Activated CD8-positive, alpha-beta memory T cell treated with anti-CD3 and anti-CD28 coated beads, Interleukin-2, amount 50 U/mL, for 24 hours (primary cell): ENCODE results near the gene CWF19L1.
"Not testable (repeated sequence)": the region's sequence is repeated elsewhere in the genome, so short reads cannot be mapped to it uniquely, and the experiment has no call there.

Experiments used
- DNase-seq: peaks from one replicate; pipeline ENCODE4 v3.0.0-alpha.2; 2020; ENCODE audit errors: extremely low read depth

The CWF19L1 gene

DNA sequence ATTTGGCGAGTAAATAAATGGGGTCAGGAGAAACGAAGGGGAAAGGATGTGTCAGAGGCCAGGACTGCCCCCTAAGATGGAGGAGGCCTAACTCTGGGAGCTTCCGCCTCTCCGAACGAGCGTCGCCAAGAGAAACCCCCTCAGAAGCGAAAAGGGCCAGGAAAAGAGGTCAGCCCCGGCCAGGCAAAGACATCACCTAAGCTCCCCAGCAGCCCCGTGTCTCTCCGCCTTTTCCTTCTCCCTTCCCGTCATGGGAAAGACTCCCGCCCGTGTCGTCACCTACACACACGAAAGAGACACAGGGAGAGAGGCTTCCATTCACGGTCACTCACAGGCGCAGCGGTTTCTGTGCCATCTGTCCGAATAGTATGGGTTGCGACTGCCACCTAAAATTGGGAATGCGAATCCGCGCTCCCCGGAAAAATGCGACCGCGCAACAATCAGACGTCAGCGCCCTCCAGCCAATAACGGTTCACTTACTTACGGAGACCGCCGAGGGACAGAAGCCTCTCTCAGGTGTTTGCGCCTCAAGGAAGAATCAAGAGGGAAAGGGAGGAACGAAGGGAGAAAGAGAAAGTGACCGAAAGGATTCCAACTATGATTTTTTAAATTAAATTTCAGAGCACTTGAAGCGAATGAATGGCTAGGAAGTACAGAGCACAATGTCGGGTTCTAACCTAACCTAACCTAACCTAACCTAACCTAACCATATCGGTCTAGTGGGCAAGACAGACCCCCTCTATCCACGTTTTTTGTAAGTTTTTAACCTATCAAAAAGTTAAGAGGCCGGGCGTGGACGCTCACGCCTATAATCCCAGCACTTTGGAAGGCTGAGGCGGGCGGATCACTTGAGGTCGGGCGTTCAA is at the start of gene CWF19L1:
TSS of gene CWF19L1 (minus strand) at position 400 of the 866 bp plus-strand sequence. CDS start at position 355, 45 bp downstream.
- DNase-seq, result peak; percentile 59

DNA sequence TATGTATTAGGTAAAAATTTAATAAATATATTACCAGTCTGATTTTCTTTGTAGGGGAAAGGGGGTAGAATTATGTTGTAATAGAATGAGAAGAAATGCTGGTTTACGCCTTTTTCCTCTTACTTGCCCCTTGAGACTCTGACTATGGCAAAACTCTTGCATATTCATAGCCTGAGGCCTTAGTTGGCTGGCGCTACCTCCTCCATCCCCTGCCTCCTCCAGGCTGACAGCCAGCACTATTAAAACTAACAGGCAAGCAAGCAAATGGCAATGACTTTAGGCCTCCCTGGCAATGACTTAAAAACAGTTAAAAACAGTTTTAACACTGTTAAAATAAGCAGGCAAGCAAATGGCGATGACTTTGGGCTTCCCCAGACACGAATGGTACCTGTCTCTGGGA is 48.2 kb upstream of the CWF19L1 start:
- no peak for DNase-seq

DNA sequence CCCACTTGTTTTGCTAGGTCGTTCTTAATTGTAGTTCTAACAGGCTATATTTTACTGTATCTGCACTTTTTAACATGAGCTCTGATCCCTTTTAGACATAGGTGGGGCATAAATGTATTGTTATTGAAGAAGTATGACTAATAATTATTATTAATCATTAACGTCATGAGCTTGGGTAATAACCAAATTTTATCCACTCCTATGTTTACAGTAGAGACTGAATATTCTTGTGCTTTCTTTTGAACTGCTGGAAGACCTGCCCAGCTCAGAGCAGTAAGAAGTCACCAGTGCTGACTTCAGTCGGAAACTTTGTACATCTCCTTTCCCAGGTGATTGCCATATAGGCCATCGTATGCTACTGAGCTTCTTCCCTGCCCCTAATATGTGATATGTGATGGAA is 43.9 kb upstream of the CWF19L1 start:
- DNase-seq, result no peak

DNA sequence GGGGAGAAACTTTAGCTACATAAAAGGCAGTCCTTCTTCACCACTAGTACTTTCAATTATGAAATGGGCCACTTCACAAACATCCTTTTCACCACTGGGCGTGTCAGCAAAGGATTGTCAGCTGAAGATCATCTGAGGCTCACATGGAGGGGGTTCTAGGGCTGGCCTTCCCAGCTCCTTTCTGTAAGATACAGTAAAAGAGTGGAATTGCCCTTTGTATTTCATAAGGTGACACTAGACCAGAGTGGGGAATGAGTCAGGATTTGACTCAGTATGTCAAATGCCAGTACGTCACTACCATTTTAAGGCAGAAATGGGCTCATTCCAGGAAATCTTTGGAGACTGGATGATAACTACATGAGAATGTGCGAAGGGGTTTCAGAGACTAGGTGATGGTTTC is 40.2 kb upstream of the CWF19L1 start:
- no peak for DNase-seq

DNA sequence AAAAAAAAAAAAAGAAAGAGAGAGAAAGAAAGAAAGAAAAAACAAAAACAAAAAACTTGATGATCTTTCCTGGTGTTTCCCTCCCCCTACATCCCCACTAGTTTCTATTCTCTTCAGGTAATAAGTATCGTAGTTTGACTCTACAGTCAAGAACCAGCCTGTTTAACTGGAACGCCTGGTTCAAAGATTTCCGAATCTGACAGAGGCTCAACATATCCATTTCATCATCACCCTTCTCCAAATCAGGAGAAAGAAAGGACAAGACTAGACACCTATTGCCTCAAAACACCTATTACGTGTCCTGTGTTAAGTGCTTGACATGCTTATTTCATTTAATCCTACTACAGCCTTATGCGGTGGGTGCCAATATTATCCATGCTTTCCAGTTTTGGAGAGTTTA is 39.4 kb upstream of the CWF19L1 start:
- DNase-seq, result no peak

DNA sequence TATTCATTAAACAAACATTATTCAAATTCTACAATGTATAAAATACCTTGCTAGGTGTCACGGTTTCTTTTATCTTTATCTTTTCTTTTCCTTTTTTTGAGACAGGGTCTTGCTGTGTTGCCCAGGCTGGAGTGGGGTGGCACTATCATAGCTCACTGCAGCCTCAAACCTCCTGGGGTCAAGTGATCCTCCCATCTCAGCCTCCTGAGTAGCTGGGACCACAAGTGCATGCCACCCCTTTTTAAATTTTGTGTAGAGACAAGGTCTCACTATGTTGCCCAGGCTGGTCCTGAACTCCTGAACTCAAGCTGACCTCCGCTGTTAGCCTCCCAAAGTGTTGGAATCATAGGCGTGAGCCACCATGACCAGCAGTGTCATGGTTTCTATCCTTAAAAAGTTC is 37.0 kb upstream of the CWF19L1 start:
- no peak for DNase-seq

DNA sequence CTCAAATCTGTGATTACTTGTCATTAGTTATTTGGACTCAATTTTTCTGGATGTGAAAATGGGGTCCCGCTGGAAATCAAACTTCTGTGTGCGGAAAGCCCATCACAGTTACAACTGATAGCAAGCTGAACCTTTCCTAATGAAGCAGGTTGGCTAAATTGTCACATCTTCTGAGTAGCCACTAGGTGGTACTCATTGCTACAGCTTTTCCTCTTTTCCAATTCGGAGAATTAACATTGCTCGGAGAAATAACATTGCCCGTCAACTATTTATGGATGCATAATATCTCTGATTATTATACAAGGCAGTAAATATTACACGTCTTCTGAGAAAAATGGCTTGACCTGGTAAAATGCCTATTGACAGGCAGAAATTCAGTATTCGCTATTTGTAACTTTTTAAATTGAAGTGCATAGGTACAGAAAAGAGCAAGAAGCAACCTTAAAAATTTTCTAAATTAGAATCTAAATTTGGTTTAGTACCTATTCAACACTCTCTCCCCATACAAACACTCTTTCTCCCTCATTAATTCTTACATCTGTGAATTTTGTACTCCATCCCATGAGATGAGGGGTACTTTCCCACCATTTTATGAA is 36.4 kb upstream of the CWF19L1 start:
- DNase-seq, result no peak

DNA sequence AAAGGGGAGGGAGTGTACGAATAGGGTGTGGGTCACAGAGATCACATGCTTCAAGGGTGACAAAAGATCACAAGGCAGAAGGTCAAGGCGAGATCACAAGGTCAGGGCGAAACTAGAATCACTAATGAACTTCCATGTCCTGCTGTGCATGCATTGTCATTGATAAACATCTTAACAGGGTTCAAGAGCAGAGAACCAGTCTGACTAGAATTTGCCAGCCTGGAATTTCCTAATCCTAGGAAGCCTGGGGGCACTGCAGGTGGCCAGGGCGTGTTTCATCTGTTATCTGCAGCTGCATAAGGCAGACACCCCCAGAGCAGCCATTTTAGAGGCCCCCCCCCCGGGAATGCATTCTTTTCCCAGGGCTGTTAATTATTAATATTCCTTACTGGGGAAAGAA is 33.7 kb upstream of the CWF19L1 start:
- not testable (repeated sequence) for DNase-seq

DNA sequence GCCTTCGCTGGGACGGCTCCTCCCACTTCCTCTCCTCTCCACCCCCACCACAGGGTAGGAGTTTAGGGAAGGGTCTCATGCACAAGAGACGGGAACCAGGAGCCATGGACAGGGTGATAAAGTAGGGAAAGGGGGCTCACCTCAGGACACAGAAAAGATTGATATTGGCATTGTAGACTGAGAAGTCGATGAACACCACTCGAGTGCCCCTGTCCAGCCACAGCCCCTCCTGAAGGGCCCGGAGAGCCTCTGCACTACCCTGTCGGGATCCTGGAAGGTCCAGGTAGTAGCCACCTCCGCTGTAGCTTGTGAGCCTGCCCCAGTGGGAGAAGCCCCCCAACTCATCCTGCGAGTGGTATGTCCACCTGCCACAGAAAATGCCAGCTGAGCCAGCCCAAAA is 29.8 kb upstream of the CWF19L1 start:
- DNase-seq, result no peak

DNA sequence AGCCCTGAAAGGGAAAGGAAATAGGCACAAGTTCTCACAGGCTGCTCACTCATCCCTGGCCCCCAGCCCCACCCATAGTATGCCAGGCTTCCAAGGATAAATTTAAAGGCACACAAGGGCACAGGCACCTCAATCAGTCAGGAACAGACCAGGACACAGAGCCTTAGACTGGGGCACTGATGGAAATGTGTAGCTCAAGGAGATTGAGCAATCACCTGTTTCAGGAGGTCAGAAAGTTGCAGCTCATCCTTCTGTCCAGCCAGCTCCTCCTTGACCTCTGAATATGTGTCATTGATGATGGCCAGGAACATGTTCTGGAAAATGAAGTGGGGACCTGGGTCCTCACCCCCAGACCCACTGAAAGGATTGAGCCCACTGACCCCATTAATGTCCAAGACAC is 25.6 kb upstream of the CWF19L1 start:
- DNase-seq, result no peak

DNA sequence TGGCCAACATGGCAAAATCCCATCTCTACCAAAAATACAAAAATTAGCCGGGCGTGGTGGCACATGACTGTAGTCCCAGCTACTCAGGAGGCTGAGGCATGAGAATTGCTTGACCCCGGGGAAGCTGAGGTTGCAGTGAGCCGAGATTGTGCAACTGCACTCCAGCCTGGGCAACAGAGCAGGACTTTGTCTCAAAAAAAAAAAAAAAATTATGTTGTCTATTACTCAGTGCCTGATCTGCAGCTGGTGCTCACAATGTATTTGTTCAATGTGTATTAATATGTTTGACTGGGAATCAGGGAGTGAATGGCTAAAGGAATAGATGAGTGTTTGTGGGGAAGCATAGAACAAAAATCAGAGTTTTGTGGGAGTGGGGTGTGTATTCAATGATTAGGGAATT is 24.9 kb upstream of the CWF19L1 start:
- not testable (repeated sequence) for DNase-seq

DNA sequence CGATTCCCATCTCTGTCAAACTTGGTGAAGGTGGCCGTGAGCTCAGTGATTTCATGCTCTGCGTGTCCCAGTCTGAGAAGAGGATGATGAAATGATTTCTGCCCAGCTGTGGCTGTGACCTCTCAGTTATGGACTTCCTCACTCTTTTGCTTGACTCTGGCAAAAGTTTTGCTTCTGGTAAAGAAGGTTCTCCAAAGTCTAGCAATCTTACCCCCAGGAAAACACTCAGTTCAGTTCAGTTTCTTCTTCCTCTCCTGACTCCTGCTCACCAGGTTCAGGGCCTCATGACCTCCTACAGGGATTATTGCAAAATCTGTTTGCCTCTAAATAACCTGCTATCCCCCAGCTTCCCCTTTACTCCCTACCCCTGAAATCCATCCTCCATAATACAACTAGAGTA is 23.9 kb upstream of the CWF19L1 start:
- DNase-seq, result no peak

DNA sequence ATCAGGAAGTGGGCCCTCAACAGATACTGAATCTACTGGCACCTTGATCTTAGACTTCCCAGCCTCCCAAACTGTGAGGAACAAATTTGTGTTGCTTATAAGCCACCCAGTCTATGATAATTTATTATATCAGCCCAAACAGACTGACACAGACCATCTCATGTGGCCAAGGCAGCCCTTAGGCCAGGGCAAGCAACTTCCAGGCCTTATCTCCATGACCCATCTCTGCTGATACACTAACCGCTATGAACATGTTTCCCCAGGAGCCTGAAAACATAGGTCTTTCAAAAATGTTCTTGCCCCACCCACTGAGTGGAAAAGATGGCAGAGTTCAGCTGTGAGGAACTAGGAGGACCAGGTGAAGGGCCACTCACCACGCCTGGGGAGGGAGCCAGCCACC is 22.2 kb upstream of the CWF19L1 start:
- DNase-seq, result no peak

DNA sequence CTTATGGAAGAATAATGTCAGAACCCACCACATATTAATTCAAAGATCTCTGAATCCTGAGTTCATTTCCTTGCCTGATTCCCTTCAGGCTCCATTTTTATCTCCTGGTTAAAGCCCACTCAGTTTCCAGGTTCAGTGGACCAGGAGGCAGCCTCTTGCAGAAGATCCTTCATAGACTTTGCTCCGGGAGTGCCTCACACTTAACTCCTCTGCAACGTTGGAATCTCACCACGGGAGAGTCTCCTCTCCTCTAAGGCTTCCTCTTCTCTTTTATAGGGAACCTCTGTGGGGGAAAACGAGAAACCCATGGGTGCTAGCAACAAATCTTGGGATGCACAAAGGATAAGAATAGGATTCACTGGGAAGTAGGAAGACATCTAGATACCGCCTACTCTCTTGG is 20.8 kb upstream of the CWF19L1 start:
- no peak for DNase-seq

DNA sequence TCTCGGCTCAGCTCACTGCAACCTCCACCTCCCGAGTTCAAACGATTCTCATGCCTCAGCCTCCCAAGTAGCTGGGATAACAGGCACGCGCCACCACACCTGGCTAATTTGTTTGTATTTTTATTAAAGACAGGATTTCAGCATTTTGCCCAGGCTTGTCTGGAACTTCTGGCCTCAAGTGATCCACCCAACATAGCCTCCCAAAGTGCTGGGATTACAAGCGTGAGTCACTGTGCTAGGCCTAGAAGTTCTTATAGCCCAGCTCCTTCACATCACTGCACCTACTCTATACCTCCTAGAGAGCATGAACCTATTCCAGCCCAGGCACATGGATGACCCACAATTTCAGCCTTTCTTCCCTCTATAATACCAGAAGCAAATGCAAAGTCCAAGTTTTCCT is 20.3 kb upstream of the CWF19L1 start:
- DNase-seq, result no peak

DNA sequence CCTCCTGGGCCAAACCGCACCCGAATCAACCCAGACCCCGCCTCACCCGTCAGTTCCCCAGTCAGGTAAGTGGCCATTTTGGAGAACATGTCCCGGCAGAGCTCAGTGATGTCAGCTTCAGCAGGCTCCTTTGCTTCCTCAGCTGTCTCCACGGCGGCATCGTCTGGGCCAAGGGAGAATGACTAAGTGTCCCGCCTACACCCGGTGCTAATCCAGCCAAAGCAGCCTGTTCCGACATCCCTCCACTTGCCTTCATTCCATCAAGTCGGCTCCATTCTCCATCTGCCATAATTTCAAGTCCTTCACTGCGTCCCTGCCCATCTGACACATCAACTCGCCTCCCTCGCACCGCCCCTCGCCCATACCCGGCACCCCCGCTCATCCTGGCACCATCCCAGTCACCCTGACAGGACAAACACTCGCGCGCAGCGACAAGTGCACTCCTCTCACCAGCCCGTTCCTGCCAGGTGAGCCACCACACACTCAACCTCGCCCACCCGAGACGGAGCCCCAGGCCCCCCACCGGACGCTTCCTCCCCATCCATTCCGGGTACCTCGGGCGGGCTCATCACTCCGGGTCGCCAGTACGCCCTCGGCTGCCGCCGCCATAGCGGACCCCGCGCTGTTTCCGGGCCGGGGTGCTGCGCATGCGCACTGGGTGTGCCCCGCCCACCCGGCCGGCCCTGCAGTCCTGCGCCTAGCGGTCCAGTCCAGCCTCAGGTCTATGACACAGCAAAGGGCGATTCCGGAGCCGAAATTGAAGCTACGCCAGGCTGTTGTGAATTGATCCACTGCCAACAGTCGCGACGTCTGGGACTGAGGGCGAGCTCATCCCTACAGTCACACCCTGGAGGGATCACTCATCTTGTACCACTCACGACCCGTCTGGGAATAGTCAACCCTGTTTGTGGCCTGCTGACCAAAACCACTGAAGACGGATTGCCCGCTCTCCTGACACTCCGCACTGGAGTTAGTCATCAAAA is 18.9 kb upstream of the CWF19L1 start, which contains the start of gene BLOC1S2:
TSS of gene BLOC1S2 (minus strand) at position 630 of the 983 bp plus-strand sequence. CDS start at position 609, 21 bp downstream.
- peak; percentile 62 for DNase-seq

DNA sequence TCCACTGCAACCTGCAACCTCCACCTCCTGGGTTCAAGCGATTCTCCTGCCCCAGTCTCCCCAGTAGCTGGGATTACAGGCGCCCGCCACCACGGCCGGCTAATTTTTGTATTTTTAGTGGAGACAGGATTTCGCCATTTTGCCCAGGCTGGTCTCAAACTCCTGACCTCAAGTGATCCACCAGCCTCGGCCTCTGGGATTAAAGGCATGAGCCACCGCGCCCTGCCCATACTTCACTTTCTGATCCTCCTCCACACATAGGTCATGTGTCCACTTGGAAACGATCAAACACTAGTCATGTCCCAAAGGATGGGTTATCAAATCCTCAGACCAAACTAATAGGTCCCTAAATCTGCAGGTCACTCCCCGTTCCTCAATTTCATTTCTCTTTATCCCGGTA is 17.9 kb upstream of the CWF19L1 start:
- DNase-seq, result not testable (repeated sequence)

DNA sequence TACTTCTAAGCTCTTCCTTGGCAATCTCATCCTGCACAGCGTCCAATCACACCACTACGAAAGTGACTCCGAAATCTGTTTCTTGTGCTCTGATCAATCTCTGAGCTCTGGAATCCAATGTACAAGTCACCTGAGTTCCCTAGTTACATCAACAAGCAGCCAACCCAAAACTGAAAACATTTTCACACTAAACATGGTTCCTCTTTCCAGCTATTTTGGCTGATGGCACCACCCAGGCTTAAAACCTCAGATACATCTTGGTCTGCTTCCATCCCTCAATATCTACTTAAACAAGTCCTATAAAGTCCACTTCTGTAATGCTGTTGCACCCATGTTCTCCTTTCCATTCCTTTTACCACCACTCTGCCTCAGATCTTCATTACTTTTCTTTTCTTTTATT is 15.5 kb upstream of the CWF19L1 start:
- DNase-seq, result no peak

DNA sequence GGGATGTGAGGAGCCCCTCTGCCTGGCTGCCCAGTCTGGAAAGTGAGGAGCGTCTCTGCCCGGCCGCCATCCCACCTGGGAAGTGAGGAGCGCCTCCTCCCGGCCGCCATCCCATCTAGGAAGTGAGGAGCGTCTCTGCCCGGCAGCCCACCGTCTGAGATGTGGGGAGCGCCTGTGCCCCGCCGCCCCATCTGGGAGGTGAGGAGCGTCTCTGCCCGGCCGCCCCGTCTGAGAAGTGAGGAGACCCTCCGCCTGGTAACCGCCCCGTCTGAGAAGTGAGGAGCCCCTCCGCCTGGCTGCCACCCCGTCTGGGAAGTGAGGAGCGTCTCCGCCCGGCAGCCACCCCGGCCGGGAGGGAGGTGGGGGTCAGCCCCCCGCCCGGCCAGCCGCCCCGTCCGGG is 9.5 kb upstream of the CWF19L1 start:
- DNase-seq, result not testable (repeated sequence)

DNA sequence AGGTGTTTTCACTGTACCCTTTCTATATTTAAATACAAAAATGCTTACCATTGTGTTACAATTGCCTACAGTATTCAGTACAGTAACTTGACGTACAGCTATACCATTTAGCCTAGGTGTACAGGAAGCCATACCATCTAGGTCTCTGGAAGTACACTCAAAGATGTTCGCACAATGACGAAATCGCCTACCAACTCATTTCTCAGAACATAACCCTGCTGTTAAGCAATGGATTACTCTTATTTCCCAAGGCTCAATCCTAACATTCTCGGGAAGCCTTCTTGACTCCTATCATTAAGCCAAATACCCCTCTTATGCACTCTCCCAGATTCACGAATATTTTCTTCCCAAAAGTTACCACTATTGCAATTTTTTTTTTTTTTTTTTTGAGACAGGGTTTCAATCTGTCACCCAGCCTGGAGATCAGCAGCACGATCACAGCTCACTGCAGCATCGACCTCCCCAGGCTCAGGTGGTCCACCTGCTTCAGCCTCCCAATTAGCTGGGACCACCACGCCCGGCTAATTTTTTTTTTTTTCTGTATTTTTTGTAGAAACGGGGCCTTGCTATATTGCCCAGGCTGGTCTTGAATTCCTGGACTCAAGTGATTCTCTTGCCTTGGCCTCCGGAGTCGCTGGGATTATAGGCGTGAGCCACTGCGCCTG is 1.5 kb downstream of the CWF19L1 start:
- DNase-seq, result no peak

DNA sequence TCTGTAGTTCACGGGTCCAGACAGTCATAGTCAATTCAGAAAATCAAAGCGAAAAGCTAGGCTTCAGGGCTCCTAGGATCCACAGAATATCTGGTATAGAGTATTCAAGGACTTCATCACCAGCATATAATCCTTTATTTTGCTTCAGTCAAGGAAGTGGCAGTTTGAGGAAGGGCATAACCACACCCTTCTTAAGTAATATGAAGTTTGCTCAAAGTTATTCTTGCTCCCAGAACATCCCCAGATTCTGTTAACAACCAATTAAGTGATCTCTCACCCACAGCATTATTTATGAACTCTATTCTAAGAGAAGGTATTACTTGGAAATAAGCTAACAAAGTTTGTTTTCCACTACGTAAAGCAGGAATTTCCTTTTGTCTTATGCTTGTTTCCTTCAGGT is 13.2 kb downstream of the CWF19L1 start:
- no peak for DNase-seq

DNA sequence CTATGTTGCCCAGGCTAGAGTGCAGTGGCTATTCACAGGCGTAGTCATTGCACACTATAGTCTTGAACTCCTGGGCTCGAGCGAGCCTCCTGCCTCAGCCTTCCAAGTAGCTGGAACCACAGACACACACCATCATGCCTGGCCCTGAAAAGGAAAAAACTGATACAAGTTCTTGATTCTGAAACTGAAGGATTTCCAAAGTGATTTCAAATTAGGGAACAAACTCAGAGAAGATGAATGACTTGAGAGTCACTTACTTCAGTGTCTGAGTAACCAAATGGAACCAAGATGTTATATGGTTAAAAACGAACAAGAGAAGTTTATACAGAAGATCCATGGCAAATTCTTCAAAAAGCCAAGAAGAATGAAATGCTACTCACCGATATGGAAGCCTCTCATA is 14.4 kb downstream of the CWF19L1 start:
- DNase-seq, result no peak
